Esophagus (tissue), 2 donors: ENCODE measurements around the gene LIN28A. TPM values are rescaled to one million over a fixed set of nuclear protein-coding genes. Genes with fewer than 3 reads are reported as not detected.

ENCODE experiments used
- H3K27ac ChIP-seq, 2 donors: one replicate each; pipeline ENCODE4 v1.5.1; 2013; ENCODE audit warnings: low read depth in 2 of 2, mild to moderate bottlenecking in 2 of 2, inconsistent platforms in 1 of 2, low read length in 1 of 2, moderate library complexity in 1 of 2
- H3K27me3 ChIP-seq, 2 donors: one replicate each; pipeline ENCODE4 v1.6.1; 2013; ENCODE audit warnings: low read length in 2 of 2, control low read depth in 1 of 2, mild to moderate bottlenecking in 1 of 2; ENCODE audit not compliant: insufficient read depth in 2 of 2, control insufficient read depth in 1 of 2
- H3K36me3 ChIP-seq, 2 donors: one replicate each; pipeline ENCODE4 v1.6.1; 2013; ENCODE audit warnings: low read length in 1 of 2; ENCODE audit not compliant: control insufficient read depth in 2 of 2, insufficient read depth in 2 of 2
- H3K4me1 ChIP-seq, 2 donors: one replicate each; pipeline ENCODE4 v1.6.1; 2013; ENCODE audit warnings: low read length in 1 of 2; ENCODE audit not compliant: control insufficient read depth in 2 of 2, insufficient read depth in 2 of 2
- H3K4me3 ChIP-seq, 2 donors: one replicate each; pipeline ENCODE4 v1.5.1; 2013; ENCODE audit warnings: low read length in 2 of 2, mild to moderate bottlenecking in 2 of 2, low read depth in 1 of 2, moderate library complexity in 1 of 2
- H3K9me3 ChIP-seq, 2 donors: one replicate each; pipeline ENCODE4 v1.6.1; 2013; ENCODE audit warnings: mild to moderate bottlenecking in 2 of 2, low read depth in 1 of 2, low read length in 1 of 2, moderate library complexity in 1 of 2; ENCODE audit not compliant: control insufficient read depth in 2 of 2, insufficient read depth in 1 of 2
- WGBS, 2 donors: extraction: QIAGEN DNeasy Blood & Tissue Kit; methylation state at CpG; one replicate each; pipeline ENCODE4 v1.1.7; 2013; 5-methylcytosine and 5-hydroxymethylcytosine counted together
- polyA plus RNA-seq, 2 donors: library from polyadenylated mRNA; stranded (reverse); fragments of 200-250 nt; gene quantifications; one replicate each; pipeline ENCODE4 v1.2.3, GENCODE V29; 2013
- donor health status: healthy with polysubstance abuse.
- donor health status: Bipolar disorder and iron deficiency.

LIN28A gene
- polyA plus RNA-seq, 2 donors = not detected

DNA sequence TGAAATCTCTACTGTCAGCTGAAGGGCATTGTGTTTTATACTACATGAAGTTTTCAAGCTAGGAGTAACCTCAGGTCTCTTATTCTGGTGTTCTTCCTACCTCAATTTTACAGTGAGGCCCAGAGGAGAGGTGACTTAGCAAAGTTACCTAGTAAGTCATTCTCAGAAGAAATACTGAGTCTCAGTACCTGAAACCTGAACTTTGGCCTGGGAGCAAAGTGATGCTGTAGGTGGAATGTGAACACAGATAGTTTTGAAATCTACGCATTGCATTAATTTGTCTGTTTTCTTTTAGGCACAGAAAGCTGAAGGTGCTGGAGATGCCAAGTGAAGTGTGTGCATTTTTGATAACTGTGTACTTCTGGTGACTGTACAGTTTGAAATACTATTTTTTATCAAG, 64.2 kb downstream of the LIN28A start:
- Histone ChIP-seq H3K27me3 (no peaks in the 10 kb centered on the region), H3K36me3 (peaks cover 3 to 9% of the 10 kb centered on the region in 2 donors)

DNA sequence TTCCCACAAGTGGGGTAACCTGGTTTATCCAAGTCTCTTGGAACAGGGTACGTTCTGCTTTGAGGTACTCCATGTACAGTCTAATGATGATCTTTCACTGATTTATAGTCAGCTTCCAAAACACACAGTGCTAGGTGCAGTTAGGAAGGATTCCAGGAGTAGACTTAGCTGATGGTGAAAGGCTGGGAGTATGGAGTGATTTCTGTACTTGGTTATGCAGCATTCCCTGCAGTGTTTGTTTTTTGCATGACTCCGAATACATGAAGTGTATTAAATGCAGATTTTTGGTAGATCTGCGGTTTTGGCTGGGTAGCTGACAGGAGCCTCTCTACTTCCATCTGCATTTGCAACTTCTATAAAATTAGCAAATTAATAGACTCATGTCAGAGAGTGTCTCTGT, 65.4 kb downstream of the LIN28A start:
- Histone ChIP-seq H3K27ac (no peak overlapping the region), H3K27me3 (no peaks in the 10 kb centered on the region), H3K4me1 (peaks cover 4 to 7% of the 10 kb centered on the region in 2 donors), H3K36me3 (peaks cover 3 to 9% of the 10 kb centered on the region in 2 donors), H3K4me3 (no peak overlapping the region), H3K9me3 (no peaks in the 10 kb centered on the region)
- WGBS, 2 donors = 80 to 88% methylated on average over 3 of the region's 3 CpGs

More for the DNA sequence above, 64.2 kb downstream of the LIN28A start:
- Histone ChIP-seq H3K9me3 (no peaks in the 10 kb centered on the region), H3K4me3 (no peak overlapping the region), H3K4me1 (peaks cover 4 to 14% of the 10 kb centered on the region in 2 donors), H3K27ac (no peak overlapping the region)
- WGBS, 2 donors = 87 to 97% methylated on average over 1 of the region's 1 CpG

GRCh38 chr1:26476958-26477357, 66.3 kb downstream of the LIN28A start:
- H3K4me1 ChIP-seq = no peaks in the 10 kb centered on the region
- H3K27ac ChIP-seq = no peak overlapping the region
- WGBS, 2 donors = 84 to 85% methylated on average over 4 of the region's 4 CpGs
- H3K4me3 ChIP-seq = no peak overlapping the region
- H3K27me3 ChIP-seq = no peaks in the 10 kb centered on the region
- no peaks in the 10 kb centered on the region for H3K9me3 ChIP-seq
- peaks cover 3 to 9% of the 10 kb centered on the region in 2 donors for H3K36me3 ChIP-seq

DNA sequence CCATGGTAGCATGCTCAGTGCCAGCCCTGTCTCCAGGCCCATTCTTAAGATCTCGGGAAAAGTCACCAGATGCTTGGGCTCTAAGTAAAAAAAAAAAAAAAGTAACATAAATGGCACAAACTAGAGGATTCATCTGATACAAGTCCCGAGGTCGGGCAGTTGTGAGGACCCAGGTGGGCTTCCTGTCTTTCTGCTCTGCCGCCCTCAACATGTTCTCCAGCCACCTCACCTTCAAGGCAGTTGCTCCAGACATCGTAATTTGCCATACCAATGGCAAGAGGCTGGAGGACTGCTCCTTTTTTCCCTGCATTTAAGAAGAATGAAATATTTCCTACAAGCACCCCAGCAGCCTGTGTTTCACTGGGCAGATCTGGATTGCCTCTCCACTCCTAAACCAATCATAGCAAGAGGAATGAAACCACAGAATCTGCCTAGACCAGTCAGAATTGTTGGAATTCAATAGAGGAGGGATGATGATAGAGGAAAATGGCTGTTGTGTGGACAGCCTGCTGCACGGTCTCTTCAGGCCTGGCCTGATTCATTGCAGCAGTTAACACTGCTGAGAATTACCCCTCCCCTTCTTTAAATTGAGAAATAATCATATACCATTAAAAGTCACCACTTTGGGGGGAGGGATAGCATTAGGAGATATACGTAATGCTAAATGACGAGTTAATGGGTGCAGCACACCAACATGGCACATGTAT, 67.0 kb downstream of the LIN28A start:
- no peak overlapping the region for H3K27ac ChIP-seq
- peaks cover 3 to 9% of the 10 kb centered on the region in 2 donors for H3K36me3 ChIP-seq
- no peaks in the 10 kb centered on the region for H3K27me3 ChIP-seq
- no peak overlapping the region for H3K4me3 ChIP-seq
- no peaks in the 10 kb centered on the region for H3K9me3 ChIP-seq
- WGBS, 2 donors = 74 to 86% methylated on average over 8 of the region's 8 CpGs
- H3K4me1 ChIP-seq = no peaks in the 10 kb centered on the region

DNA sequence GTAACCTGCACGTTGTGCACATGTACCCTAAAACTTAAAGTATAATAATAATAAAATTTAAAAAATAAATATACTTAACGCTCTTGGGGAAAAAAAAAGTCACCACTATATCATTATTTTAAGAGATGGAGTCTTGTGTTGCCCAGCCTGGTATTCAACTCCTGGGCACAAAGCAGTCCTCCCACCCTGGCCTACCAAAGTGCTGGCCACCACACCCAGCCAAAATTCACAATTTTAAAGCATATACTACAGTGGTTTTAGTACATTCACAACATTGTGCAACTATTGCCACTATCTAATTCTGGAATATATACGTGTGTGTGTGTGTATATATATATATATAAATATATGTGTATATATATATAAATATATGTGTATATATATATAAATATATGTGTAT, 67.5 kb downstream of the LIN28A start:
- no peaks in the 10 kb centered on the region for H3K27me3 ChIP-seq
- no peak overlapping the region for H3K27ac ChIP-seq
- H3K36me3 ChIP-seq = peaks cover 3 to 9% of the 10 kb centered on the region in 2 donors
- no peaks in the 10 kb centered on the region for H3K4me1 ChIP-seq
- 81 to 96% methylated on average over 3 of the region's 3 CpGs for WGBS, 2 donors
- H3K4me3 ChIP-seq = no peak overlapping the region
- no peaks in the 10 kb centered on the region for H3K9me3 ChIP-seq

GRCh38 chr1:26478988-26479387, 68.4 kb downstream of the LIN28A start:
- Histone ChIP-seq H3K27ac (no peak overlapping the region), H3K9me3 (no peaks in the 10 kb centered on the region), H3K27me3 (no peaks in the 10 kb centered on the region), H3K4me1 (no peaks in the 10 kb centered on the region), H3K4me3 (no peak overlapping the region), H3K36me3 (peaks cover 3 to 6% of the 10 kb centered on the region in 2 donors)
- WGBS, 2 donors = 95 to 96% methylated on average over 6 of the region's 6 CpGs

Other genes starting within 250 kb of the LIN28A start
- not detected for gene C1orf232, start 241.9 kb upstream of the LIN28A start, polyA plus RNA-seq
- 10 to 100 TPM; 42.3 to 63.3 TPM for gene ZNF593, start 240.9 kb upstream of the LIN28A start, polyA plus RNA-seq
- gene ZNF593OS, start 239.0 kb upstream of the LIN28A start, polyA plus RNA-seq = under 1 TPM; 0.12 to 0.22 TPM
- gene CNKSR1, start 233.3 kb upstream of the LIN28A start, polyA plus RNA-seq = 10 to 100 TPM; 18.7 to 31.9 TPM
- gene CATSPER4, start 220.2 kb upstream of the LIN28A start, polyA plus RNA-seq = not detected
- gene CEP85, start 176.6 kb upstream of the LIN28A start, polyA plus RNA-seq = 1 to 10 TPM; 5.3 to 5.9 TPM
- gene SH3BGRL3, start 130.7 kb upstream of the LIN28A start, polyA plus RNA-seq = 100 to 1,000 TPM; 170 to 299 TPM
- gene UBXN11, start 104.2 kb upstream of the LIN28A start, polyA plus RNA-seq = 10 to 100 TPM; 10.1 to 16.0 TPM
- gene CD52, start 92.9 kb upstream of the LIN28A start, polyA plus RNA-seq = 10 to 100 TPM; 17.0 to 20.6 TPM
- gene CRYBG2, start 56.7 kb upstream of the LIN28A start, polyA plus RNA-seq = 100 to 1,000 TPM; 163 to 275 TPM
- gene ZNF683, start 38.1 kb upstream of the LIN28A start, polyA plus RNA-seq = under 1 TPM; 0.28 to 0.51 TPM
- gene DHDDS, start 21.5 kb downstream of the LIN28A start, polyA plus RNA-seq = 10 to 100 TPM; 22.6 to 29.3 TPM
- gene HMGN2, start 61.6 kb downstream of the LIN28A start, polyA plus RNA-seq = 100 to 1,000 TPM; 314 to 439 TPM
- gene RPS6KA1, start 118.9 kb downstream of the LIN28A start, polyA plus RNA-seq = 10 to 100 TPM in 1 of 2 donors, 1 to 10 TPM in 1; 9.6 to 15.0 TPM